Stimulated activated CD4-positive, alpha-beta T cell treated with anti-CD3 and anti-CD28 coated beads, Interleukin-1b, Interleukin-23, amount 100 ng/mL, for 24 hours (primary cell): ENCODE measurements around the gene TNFRSF13B.
"Not testable (repeated sequence)": the region's sequence is repeated elsewhere in the genome, so short reads cannot be mapped to it uniquely, and the experiment has no call there.

Experiments used
- DNase-seq, 4 experiments: peaks; one replicate each; pipeline ENCODE4 v3.0.0-alpha.2; 2020; ENCODE audit warnings: low read depth in 4 of 4, low spot score in 1 of 4

TNFRSF13B gene

GRCh38 chr17:16971458-16972338 lies at the start of gene TNFRSF13B:
Gene TNFRSF13B, minus strand, starts transcription at chr17:16972118. Its CDS starts 43 bp downstream, at chr17:16972075.
- DNase-seq = no peak

GRCh38 chr17:17021194-17021863 lies 49.4 kb upstream of the TNFRSF13B start:
- no peak for DNase-seq

- no peak for DNase-seq
These were observed 48.9 kb upstream of the TNFRSF13B start for GRCh38 chr17:17020821-17021193.

- DNase-seq = no peak
These were observed 48.1 kb upstream of the TNFRSF13B start for GRCh38 chr17:17019891-17020456.

DNA sequence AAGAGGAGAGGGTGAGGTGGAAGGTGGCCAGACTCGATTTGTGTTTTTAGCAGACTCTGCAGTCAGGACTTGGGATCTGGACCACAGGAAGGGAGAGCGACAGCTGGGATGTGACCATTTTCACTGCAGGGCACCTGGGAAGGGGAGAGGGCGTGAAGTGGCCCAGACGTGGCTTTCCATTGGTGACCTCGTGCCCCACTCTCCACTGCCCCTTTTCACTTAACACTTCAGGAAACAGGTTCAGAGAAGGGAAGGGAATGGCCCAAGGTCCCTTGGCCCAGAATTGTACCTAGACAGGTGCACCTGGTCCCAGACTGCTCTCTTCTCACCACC lies 47.5 kb upstream of the TNFRSF13B start:
- no peak for DNase-seq

- DNase-seq = no peak
These were observed 46.9 kb upstream of the TNFRSF13B start for GRCh38 chr17:17018612-17019429.

DNA sequence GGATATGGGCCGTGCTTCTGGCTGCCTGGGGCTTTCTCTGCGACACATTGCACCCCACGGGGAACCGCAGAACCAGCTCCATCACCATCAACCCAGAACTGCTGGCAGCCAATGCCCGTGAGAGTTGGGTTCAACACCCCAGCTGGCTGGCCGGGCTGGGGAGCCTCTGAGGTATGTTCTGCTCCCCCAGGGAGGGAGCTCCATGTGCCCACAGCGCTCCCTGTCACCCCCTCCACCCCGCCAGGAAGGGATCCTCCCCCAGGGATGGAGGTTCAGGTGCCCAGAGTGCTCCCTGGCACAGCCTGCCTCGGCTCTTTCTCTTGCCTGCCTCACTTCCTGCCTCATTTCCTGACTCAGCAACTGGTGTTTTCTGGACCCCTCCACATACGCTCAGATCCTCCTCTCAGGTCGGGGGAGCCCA lies 46.1 kb upstream of the TNFRSF13B start:
- no peak for DNase-seq

- DNase-seq = no peak
These were observed 45.6 kb upstream of the TNFRSF13B start for GRCh38 chr17:17017343-17018014.

DNA sequence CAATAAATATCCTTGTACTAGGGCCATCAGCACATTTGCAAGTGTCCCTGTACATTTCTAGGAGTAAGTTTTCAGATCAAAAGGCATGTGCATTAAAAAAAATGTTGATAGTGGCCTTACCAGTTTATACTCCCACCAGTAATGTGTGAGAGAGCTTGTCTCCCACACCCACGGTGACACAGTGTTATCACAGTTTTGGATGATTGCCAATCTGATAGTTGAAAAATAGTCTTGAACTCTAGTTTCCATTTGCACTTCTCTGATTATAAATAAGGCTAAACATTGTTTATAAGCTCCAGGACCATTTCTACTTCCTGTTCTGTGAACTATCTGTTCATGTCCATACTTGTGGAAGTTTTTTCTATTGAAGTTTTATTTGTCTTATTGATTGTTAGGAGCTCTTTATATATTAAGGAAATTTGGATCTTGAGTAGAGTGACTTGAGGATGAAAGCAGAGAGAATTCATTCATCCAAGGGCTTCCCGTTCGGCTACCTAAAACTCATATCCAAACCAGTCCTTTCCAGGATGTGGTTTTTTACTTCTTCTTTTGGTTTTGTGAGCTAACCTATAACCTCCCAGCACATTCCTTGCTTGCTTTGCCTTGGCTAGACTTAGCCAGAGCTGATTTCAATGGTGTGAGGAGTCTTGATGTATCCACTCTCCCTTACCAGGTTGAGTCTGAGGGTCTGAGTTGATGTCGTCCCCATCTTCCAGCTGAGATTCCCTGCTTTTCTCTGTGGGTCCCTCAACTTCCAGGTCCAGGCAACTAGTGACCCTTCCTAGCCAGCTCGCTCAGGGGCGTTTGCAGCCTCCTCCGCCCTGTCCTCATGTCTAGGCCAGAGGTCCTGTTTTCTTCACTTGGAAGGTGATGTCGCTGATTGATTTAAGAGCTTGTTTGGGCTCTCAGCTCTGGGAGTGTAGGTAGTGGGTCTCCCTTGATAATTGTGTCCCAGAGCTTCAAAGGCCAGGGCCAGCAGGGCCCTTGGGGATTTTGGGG lies 44.6 kb upstream of the TNFRSF13B start:
- not testable (repeated sequence) for DNase-seq

DNA sequence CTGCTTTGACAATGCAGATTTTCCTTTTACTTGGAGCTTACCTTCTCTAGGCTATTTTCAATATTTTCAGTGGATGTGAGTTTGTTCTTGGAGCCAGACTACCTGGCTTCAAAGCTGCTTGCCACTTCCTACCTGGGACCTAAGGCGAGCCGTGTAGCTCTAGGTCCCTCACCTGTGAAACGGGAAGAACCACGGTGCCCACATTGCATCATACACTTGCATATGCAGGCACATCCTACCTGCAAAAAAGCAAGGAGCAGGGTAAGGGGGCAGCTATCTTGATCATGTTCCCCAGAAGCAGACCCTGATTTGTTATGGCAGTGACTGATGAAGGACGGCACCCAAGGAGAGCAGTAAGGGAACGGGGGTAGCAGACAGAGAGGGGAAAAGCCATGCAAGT lies 43.3 kb upstream of the TNFRSF13B start:
- DNase-seq = no peak

GRCh38 chr17:17014748-17015124 lies 42.8 kb upstream of the TNFRSF13B start:
- DNase-seq = not testable (repeated sequence)

GRCh38 chr17:17013828-17014747 lies 42.2 kb upstream of the TNFRSF13B start:
- not testable (repeated sequence) for DNase-seq

GRCh38 chr17:17011043-17011907 lies 39.4 kb upstream of the TNFRSF13B start:
- not testable (repeated sequence) for DNase-seq

DNA sequence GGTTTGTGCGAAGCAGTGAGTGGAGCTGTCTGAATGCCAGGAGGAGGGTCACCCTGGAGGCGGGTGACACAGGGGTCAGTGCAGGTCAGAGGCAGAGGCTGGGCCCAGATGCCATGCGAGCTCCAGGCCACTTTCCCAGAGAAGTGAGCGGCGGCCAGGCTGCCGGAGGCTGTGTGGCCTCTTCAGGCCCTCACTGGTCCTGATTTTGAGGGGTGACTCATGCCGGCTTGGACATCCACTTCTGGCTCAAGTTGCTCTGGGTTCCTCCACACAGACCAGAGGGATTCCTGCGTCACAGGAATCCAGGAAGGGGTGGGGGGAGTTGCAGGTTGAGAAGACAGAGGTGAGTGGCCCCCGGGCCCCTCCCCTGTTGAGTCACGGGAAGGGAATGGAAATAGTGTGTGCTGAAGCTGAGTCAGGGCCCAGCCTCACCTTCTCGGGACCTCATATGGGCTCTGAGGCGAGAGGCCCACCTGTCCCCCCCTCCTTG lies 38.7 kb upstream of the TNFRSF13B start:
- DNase-seq = not testable (repeated sequence)

DNA sequence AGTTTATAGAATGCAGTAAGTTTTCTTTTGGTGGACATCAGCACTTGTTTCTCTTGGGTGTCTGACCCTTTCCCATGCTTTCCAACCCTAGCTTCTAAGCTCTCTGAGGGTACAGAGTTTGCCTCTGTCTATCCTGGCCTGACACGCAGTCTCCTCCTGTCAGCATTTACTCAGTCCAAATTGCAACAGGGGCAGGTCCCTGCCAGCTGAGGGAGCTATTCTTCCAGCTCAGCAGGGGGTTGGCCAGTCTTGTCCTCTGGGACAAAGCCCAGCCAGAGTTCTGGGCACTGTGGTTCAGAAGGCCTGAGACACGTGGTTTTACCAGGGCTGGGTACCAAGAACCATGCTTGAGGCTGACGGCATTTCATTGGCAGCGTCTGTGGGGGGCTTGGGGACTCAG lies 38.1 kb upstream of the TNFRSF13B start:
- not testable (repeated sequence) for DNase-seq

DNA sequence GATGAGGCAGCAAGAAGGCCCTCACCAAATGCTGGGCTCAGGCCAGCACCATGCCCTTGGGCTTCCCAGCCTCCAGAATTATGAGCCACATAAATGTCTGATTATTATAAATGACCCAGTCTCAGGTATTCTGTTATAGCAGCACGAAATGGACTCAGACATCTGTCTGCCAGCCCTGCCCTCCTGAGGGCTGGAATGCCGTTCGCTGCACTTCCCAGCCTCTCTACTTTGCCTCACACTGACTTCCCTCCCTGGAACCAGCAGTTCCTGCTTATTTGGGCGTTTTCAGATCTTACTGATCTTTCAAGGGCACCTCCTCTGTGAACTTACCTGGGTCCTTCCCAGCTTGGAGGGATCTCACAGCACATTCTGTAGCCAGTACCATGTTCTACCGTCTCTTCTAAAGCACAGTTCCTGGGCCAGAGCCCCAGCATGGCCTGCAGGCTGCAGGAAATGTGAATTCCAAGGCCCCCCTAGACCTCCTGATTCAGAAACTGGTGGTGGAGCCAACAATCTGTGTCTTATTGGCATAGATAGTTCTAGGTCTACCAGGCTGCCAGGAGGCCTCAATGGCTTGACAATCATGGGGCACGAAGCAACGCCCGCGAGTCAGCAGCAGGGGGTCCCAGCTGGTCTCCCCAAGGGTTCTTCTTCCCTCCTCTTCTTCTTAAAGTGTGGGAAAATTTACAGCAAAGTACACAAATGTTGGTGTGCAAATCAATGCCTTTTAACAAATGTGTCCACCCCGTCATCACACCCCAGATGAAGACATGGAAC lies 36.9 kb upstream of the TNFRSF13B start:
- DNase-seq = not testable (repeated sequence)

- not testable (repeated sequence) for DNase-seq
These were observed 36.0 kb upstream of the TNFRSF13B start for GRCh38 chr17:17007891-17008290.
